Chondrocyte (in vitro differentiated cells): ENCODE results near the gene ZFHX2. TPM values are rescaled to one million over a fixed set of nuclear protein-coding genes. Genes with fewer than 3 reads are reported as not detected.

ENCODE experiments used
- total RNA-seq: library from RNA; stranded (reverse); gene quantifications from 3 replicates; pipeline ENCODE4 v1.2.1, GENCODE V29; 2021

Gene ZFHX2
- total RNA-seq, 1 donor from 2014 or later = 11.8 TPM

Other genes with a start within 250 kb of the ZFHX2 start
- 11.0 to 20.7 TPM (median 11.2 TPM) in 3 replicates for gene PPP1R3E, start 248.9 kb downstream of the ZFHX2 start, total RNA-seq
- gene BCL2L2, start 244.9 kb downstream of the ZFHX2 start, total RNA-seq = 21.8 to 34.2 TPM (median 25.9 TPM) in 3 replicates
- gene PABPN1, start 230.3 kb downstream of the ZFHX2 start, total RNA-seq = 135 to 182 TPM (median 136 TPM) in 3 replicates
- gene SLC22A17, start 198.9 kb downstream of the ZFHX2 start, total RNA-seq = 40.3 to 63.9 TPM (median 44.0 TPM) in 3 replicates
- 29.5 to 36.7 TPM (median 29.6 TPM) in 3 replicates for gene EFS, start 186.6 kb downstream of the ZFHX2 start, total RNA-seq
- not detected in 3 replicates for gene IL25, start 179.0 kb downstream of the ZFHX2 start, total RNA-seq
- not detected in 3 replicates for gene CMTM5, start 174.7 kb downstream of the ZFHX2 start, total RNA-seq
- gene MYH6, start 143.5 kb downstream of the ZFHX2 start, total RNA-seq = not detected in 3 replicates
- not detected in 3 replicates for gene MYH7, start 116.1 kb downstream of the ZFHX2 start, total RNA-seq
- gene NGDN, start 82.1 kb downstream of the ZFHX2 start, total RNA-seq = 23.2 to 25.2 TPM (median 23.5 TPM) in 3 replicates
- 11.8 to 21.6 TPM (median 12.3 TPM) in 3 replicates for gene THTPA, start 4.5 kb upstream of the ZFHX2 start, total RNA-seq
- 16.4 to 27.3 TPM (median 18.5 TPM) in 3 replicates for gene AP1G2, start 16.0 kb upstream of the ZFHX2 start, total RNA-seq
- gene JPH4, start 27.0 kb upstream of the ZFHX2 start, total RNA-seq = 0.20 TPM in 1 of 3 replicates, not detected in the others
- gene DHRS2, start 84.6 kb upstream of the ZFHX2 start, total RNA-seq = not detected in 3 replicates